GM21717 (cell line): Measurements from ENCODE around the gene UBTD1.

Experiments used
- ATAC-seq: cut with Tn5 transposase; IDR thresholded peaks from one replicate; pipeline ENCODE4 v1.9.1; 2021; ENCODE audit warnings: mild to moderate bottlenecking, moderate library complexity; ENCODE audit not compliant: unreplicated experiment

The UBTD1 gene

GRCh38 chr10:97580421-97581367 is 82.0 kb downstream of the UBTD1 start:
- no peak for ATAC-seq

DNA sequence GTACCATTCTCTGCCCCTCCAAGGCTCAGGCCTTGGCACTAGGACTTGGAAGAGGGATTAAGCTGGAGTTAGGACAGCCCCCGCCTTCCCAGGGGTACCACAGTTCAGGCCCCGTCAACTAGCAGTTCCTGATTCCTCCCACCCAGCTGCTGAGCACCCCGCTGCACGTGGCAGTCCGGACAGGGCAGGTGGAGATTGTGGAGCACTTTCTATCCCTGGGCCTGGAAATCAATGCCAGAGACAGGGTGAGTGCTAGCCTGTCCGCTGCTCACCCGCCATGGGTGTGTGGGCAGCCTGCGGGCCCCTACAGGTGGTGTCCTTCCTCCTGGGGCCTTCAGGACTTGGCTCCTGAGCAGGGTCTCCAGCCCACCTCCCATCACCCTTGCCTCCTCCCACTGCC is 83.4 kb downstream of the UBTD1 start:
- ATAC-seq, result no peak

DNA sequence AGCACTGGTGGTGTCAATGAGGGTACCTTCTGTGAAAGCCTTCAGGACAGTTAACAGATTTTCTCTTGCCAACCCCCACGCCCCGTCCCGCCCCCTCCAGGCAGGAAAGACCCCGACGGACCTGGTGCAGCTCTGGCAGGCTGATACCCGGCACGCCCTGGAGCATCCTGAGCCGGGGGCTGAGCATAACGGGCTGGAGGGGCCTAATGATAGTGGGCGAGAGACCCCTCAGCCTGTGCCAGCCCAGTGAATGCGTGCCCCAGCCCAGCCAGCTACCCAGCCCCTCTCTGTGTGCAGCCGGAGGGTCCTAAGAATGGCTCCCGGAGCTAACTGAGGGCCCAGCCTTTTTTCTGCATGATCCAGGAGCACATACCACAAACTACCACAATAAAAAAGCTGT is 84.8 kb downstream of the UBTD1 start:
- ATAC-seq, result no peak

DNA sequence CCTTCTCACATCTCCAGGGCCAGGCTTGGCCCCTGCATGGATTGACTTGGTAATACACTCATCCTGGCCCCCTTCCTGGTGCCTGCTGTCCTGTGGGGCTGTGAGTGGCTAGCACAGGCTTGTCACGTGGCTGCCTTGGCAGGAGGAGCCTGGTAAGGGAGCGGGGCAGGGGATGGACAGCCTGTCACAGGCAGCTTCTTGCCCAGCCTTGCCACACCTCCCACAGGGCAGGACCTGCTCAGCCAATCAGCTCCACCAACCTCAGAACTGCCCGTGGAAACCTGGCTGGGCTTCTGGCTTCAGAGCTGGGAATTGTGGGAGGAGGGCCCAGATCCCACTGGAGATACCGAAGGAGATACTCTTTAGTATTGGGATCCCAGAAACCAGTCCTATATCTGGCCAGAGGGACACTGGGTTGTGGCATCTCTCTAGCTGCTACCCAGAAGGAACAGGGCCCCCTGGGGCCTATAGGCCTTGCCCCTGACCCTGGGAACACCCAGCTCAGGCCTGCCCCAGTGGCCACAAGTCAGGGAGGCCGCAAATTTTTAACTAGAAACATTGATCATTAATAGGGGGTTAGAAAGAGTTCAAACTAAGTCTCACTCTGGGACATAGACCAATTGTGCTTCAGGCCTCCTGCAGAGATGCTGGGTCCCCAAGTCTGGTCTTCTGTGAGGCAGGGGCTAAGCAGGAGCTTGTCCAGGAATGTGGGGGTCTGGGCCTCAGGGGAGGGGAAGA is 85.5 kb downstream of the UBTD1 start, which contains the start of gene HOGA1:
Gene HOGA1 (plus strand): TSS at position 330 of the 738 bp plus-strand sequence. CDS start 315 bp downstream, at position 645.
- ATAC-seq, result no peak

GRCh38 chr10:97584798-97585438 is 86.2 kb downstream of the UBTD1 start:
- ATAC-seq, result no peak

DNA sequence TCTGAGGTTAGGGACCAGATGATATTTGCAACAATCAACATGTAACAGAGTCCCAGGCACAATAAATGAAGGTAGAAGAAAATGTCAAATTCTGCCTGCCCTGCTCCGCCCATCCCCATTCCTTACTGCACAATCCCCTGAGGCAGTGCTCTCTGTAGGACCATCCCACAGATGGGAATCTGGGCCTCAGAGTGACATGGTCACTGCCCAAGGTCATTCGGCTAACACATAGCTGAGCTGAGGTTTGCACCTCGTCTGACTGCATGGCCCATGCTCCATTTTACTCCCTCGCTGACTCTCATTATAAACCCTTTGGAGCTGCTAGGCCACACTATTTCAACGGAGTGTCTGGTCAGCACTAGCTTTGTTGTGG is 86.7 kb downstream of the UBTD1 start:
- ATAC-seq, result no peak

- no peak for ATAC-seq
These were observed 88.5 kb downstream of the UBTD1 start for GRCh38 chr10:97587183-97587582.

- ATAC-seq, result no peak
These were observed 90.8 kb downstream of the UBTD1 start, which contains the start of gene C10orf62 for GRCh38 chr10:97589479-97589878. C10orf62 (plus strand) TSS chr10:97589721; CDS start chr10:97589898, 177 bp downstream.

DNA sequence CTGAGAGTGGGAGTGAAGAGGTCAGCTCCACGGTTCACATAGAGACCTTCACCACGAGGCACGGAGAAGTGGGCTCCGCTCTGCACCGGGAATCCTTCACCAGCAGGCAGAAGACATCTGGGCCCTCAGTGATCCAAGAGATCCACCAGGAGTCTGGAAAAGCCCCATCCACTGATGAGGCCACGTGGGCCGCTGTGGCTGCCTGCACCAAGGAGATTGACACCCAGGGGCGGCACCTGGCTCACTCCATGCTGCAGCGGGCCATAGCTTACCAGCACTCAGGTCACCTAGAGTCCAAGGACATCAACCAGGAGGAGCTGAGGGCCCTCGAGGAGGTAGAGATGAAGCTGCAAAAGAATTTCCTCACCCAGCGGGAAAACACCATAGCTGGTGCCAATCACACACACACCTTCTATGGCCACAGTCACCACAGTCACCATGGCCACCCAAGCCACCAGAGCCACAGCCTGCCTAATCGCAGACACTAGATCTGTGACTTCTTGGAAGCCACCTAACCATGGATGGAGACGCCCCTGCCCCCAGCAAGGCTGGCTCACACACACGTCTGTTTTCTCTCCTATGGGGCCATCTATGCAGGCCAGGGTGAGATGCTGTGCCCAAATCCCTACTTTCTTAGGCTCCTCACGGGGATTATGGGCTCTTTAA is 91.5 kb downstream of the UBTD1 start:
- ATAC-seq, result no peak

DNA sequence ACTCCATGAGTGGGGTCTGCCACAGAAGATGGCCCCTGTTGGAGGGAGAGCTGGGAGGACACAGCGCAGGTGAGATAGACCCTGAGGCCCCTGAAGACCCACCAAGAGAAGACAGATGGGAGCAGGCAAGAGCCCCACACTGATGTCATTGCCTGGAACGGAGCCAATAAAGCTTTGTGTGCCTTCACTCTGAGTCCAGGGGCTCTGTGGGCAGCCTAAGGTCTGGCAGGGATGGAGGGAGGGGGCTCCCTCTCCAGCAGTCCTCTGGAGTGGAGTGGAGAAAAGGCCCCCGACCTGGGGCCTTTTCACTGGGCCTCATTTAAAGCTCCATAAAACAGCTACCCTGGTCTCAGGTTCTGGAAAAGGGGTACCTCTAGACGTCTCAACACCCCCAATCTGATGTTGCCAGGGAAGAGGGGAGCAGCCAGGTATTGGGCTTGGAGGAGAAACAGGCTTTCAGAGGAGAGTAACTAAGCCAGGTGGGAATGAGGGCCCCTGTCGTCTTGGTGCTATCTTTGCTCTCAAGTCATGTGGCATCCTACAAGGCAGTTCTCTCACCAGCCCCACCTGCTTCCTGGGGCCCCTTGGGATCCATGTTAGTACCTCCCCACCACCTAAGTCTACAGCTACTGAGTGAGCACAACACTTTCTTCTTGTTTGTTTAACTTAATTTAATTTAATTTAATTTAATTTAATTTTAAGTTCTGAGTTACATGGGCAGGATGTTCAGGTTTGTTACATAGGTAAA is 92.2 kb downstream of the UBTD1 start:
- no peak for ATAC-seq

GRCh38 chr10:97593421-97593820 is 94.7 kb downstream of the UBTD1 start:
- no peak for ATAC-seq

- ATAC-seq, result no peak
These were observed 97.7 kb downstream of the UBTD1 start for GRCh38 chr10:97596101-97597082.

DNA sequence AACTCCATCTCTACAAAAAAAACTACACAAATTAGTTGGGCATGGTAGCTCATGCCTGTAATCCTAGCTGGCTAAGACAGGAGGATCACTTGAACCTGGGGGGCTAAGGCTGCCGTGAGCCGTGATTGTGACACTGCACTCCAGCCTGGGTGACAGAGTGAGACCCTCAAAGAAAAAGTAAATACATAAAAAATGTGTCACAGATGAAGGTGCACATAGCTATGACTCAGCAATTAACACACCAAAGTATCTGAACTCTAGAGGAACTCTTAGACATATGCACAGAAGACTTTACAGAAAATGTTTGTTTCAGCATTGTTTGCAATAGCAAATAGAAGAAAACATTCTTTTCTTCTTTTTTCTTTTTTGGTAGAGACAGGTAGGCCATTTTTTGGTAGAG is 99.1 kb downstream of the UBTD1 start:
- no peak for ATAC-seq

- ATAC-seq, result no peak
These were observed 99.9 kb downstream of the UBTD1 start for GRCh38 chr10:97598407-97599271.

GRCh38 chr10:97599272-97599619 is 100.5 kb downstream of the UBTD1 start:
- no peak for ATAC-seq

- ATAC-seq, result no peak
These were observed 101.9 kb downstream of the UBTD1 start for GRCh38 chr10:97600616-97601015.

DNA sequence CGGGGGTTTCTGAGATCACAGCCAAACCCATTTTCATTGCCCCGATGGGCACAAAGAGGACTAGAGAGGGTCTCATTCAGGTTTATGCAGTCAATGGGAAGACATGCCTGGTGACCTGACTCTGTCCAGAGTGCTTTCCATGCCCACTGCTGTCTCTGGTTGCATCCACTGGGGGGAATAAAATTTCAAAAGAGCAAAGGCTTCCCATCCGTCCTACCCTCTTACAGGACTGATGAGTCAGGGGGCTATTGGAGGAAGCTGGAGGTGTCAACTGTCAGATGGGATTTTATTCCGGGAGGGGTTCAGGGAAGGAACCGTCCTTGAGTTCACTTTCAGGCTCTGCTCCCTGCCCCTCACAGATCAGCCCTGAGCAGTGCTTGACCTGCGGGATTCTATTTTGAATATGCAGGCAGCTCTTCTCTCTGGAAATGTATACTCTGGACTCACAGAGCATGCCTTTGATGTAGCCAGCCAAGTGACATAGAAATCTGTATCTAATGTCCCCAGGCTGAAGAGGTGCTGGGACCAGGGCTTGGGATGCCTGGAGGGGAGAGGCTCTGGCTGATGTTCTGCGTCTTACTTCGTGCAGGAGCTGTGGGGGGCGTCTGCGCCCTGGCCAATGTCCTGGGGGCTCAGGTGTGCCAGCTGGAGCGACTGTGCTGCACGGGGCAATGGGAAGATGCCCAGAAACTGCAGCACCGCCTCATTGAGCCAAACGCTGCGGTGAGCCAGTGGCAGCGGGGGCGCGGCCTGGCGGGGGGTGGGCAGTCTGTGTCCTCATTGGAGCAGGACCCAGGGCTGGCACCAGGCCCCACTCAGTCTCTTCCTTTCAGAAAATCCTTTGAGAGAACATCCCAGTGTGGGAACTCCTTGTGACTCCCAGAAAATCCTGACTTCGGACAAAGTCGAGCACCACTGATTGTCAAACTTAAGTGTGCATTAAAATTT is 102.8 kb downstream of the UBTD1 start:
- no peak for ATAC-seq
